Limb (tissue), 2 donors: ENCODE measurements around the gene MLX.

Experiments used
- DNase-seq, 2 donors: peaks; one replicate each; pipeline ENCODE4 v3.0.0-alpha.2; 2016; ENCODE audit errors: extremely low spot score in 2 of 2

MLX gene, protein sequence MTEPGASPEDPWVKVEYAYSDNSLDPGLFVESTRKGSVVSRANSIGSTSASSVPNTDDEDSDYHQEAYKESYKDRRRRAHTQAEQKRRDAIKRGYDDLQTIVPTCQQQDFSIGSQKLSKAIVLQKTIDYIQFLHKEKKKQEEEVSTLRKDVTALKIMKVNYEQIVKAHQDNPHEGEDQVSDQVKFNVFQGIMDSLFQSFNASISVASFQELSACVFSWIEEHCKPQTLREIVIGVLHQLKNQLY

DNA sequence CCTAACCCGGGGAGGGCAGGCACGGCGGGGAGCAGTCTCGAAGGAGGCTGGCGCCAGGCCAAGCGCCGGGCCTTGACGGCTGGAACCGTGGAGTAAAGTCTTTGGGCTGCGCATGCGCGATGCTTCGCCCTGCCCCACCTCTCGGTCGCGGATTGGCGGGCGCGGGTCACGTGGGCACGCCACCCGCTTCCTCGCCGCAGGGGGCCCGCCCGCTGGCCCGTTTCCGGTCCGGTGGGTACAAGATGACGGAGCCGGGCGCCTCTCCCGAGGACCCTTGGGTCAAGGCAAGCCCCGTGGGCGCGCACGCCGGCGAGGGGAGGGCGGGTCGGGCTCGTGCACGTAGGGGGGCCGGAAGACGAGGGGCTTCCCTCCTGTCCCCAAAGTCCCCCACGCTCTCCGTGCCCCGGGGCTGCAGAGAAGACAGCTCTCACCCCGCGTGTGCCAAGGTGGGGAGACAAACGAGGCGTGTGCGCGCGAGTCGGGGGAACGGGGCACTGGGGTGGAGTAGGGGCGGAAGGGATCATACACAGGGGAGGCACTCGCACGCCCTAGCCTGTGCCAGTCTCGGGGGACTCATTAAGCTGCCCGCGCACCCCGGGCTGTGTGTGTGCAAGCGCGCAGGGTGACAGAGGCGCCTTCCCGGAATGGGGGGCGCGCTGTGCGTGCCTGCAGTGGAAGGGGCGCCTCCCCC, at the start of gene MLX:
Gene MLX, plus strand, starts transcription at position 218 of the 691 bp plus-strand sequence. Its CDS starts 25 bp downstream, at position 243.
- peak; percentile 94 to 95 for DNase-seq

DNA sequence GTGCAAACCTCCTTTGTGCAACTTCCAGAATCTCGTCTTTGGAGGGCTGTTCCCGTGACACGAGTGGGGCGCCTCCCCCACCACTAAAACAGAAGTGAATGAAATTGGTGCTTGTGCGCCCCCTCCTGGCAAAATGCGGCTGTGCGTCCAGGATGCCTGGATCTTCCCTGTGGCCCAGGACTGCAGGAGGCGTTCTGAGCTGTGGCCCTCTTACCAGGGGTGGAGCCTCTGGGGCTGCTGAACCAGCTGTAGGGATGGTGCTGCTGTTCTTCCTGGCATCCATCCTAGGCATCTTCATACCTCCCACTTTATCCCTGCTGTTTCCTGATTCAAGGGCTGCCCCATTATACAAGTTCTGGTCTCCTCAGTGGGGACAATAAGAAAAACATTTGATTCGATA, 49.4 kb upstream of the MLX start:
- DNase-seq: peak; percentile 72 to 83

DNA sequence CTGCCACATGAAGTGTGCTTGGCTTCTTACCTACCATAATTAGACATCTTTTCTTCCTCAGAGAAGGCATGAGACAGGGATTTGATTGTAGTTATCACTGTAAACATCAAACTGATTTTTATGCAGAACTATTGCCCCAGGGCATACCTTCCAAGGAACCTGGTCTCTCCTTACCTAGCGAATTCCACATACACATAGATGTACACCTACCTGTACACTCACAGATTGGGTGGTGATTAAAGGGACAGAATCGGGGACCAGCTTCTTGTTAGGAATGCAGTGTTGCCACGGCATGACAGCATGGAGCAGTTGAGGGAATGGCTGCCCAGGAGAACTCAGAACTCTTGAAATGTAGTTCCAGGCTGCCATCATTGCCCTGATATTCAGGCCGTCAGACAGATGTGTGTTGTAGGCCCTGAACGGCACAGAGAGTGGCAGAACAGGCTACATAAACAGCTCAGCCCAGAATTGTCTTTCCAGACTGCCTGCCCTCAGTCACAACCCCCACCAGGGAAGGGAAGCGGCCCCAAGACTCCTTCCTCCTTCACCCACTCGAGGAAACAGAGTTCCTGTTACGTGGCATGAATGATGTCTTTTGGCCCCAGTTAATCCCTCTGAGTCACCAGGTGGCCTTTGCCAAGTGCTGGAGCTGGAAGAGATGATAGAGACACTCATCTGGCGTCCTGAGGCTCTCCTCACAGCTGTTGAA, 48.7 kb upstream of the MLX start:
- peak; percentile 62 to 67 for DNase-seq

- DNase-seq: peak in 1 of 2 donors; percentile 61
Measured at GRCh38 chr17:42518755-42519545, 48.0 kb upstream of the MLX start.

- peak; percentile 85 to 90 for DNase-seq
Measured at GRCh38 chr17:42519546-42520491, 47.1 kb upstream of the MLX start.

DNA sequence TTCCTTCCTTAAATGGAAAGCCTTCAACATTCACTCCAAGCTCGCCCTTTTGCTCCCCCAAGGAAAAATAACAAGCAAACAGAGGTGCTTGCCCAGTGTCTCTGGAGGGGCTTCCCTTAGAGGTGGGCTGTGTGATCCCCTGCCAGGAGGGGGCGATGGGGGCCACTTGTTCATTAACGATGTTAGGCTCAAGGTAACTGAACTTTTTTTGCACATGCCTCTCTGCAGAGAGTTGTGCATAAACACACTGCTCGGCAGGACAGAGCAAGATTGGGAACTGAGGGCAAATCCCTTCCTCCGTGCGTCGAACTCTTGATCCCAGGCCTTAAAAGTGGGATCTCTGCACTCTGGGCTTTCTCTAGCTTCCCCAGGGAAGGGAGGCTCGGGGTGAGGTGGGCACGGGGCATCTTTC, 46.4 kb upstream of the MLX start:
- peak in 1 of 2 donors; percentile 54 for DNase-seq

DNA sequence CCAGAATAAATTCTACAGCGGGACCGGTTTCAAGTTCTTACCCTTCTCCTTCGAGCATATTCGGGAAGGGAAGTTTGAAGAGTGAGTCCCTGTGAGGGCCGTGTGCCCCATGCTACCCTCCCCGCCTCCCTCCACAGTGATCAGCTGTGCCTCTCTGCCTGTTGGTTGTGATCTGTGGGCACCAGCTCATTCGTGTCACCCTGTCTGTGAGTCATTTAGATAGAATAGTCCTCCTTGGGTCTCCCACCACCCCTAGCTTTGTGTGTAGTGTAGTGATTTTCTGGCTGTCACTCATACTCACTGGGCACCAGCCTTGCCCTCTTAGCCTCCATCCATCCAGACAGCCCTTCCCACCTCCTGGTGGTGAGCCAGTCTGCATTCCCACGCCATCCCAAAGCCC, 45.9 kb upstream of the MLX start:
- no peak for DNase-seq

- DNase-seq: no peak
Measured at GRCh38 chr17:42521666-42522262, 45.1 kb upstream of the MLX start.

DNA sequence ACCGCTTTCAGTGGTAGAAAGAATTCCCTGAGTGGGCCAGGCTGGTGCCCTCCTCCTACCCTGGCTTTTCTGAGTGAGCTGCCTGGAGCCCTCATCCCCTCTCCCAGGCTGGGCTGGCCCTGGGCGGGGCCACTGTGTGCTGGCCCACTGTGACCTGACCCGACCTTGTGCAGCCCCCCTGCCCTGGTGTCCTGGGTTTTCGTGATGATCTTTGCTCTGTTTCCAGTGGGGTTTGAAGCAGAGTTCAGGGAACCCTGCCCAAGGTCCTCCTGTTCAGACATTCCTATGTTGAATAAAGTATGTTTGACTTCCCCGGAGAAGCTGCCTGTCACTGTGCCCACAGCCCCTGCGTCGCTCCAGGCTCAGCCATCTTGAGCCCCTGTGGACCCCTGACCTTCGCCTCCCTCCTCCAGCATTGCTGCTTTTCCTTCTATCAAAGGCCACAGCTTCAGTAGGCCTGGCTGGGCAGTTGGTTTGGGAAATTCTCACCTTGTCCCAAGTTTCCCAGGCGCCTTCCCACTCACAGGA, 44.6 kb upstream of the MLX start:
- no peak for DNase-seq

DNA sequence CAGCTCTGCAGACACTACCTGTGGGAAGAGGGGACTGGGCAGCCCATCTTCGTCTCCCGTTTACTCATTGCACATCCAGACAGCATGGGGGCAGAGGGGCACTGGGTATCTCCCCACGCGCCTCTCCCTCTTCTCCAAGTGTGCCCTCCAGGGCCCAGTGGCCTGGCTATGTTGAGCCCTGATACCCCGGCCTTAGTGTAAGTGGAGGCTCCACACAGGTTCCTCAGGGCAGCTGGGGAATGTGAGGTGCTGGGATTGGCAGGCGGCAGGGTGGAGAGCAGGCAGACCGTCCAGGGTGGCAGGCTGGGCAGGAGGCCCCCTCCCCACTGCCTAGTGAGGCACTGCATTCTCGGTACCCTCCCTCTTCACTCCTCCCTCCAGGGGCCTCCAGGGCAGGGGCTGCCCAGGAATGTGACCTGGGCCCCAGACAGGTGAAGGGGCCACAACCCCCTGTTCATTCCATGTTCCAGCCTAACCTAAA, 44.1 kb upstream of the MLX start:
- no peak for DNase-seq

- DNase-seq: no peak
Measured at GRCh38 chr17:42525221-42525620, 41.7 kb upstream of the MLX start.

- DNase-seq: no peak
Measured at GRCh38 chr17:42526031-42526444, 40.9 kb upstream of the MLX start.

- DNase-seq: no peak
Measured at GRCh38 chr17:42527932-42528331, 39.0 kb upstream of the MLX start.

DNA sequence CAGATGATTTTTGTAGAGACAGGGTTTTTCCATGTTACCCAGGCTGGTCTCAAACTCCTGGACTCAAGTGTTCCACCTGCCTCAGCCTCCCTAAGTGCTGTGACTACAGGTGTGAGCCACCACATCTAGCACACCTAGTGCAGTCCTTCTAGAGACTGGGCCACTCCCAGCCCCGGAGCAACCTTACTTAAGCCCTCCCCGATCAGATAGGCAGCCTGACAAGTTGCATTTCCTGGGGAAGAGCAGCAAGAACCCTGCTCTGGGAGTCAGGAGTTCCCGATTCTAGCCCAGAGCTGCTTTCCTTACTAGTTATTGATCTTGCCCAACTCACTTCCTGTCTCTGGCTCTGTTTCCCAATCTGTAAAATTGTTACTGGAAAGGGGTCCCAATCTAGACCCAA, 37.8 kb upstream of the MLX start:
- no peak for DNase-seq

GRCh38 chr17:42530952-42531454, 35.9 kb upstream of the MLX start:
- no peak for DNase-seq

GRCh38 chr17:42531455-42532354, 35.2 kb upstream of the MLX start:
- peak; percentile 64 to 73 for DNase-seq

- no peak for DNase-seq
Measured at GRCh38 chr17:42535155-42536047, 31.5 kb upstream of the MLX start.

GRCh38 chr17:42536048-42536371, 30.9 kb upstream of the MLX start, which contains the start of gene NAGLU:
NAGLU (plus strand) TSS chr17:42536241; CDS start chr17:42536273, 32 bp downstream.
- DNase-seq: peak; percentile 91 to 96
